Osteoblast (primary cell): Measurements from ENCODE around the gene HEPHL1. TPM values are rescaled to one million over a fixed set of nuclear protein-coding genes. Genes with fewer than 3 reads are reported as not detected.

Source experiments
- DNase-seq: peaks from one replicate; pipeline ENCODE4 v3.0.0; 2011; ENCODE audit warnings: low spot score, mixed read lengths; ENCODE audit not compliant: insufficient read length; ENCODE audit errors: missing footprints
- H2AFZ ChIP-seq: 2 replicates; pipeline ENCODE4 v1.6.0; 2011; ENCODE audit warnings: mild to moderate bottlenecking, low read length
- H3K27ac ChIP-seq: 2 replicates; pipeline ENCODE4 v1.5.1; 2011; ENCODE audit warnings: mild to moderate bottlenecking, low read depth, low read length, moderate library complexity
- H3K27me3 ChIP-seq: 2 replicates; pipeline ENCODE4 v1.6.0; 2012; ENCODE audit warnings: mild to moderate bottlenecking, control low read depth, inconsistent platforms, low read length, moderate library complexity; ENCODE audit not compliant: insufficient read depth
- H3K36me3 ChIP-seq: 2 replicates; pipeline ENCODE4 v1.5.1; 2011; ENCODE audit warnings: mild to moderate bottlenecking, low read length, control low read depth, moderate library complexity; ENCODE audit not compliant: insufficient read depth
- H3K4me1 ChIP-seq: 2 replicates; pipeline ENCODE4 v1.5.1; 2011; ENCODE audit warnings: mild to moderate bottlenecking, low read length, control low read depth, moderate library complexity; ENCODE audit not compliant: insufficient read depth
- H3K4me2 ChIP-seq: 2 replicates; pipeline ENCODE4 v1.6.0; 2011; ENCODE audit warnings: mild to moderate bottlenecking, low read length; ENCODE audit not compliant: insufficient read depth
- H3K4me3 ChIP-seq: fragments of 200-600 bp; sonication (generic); 3 replicates; pipeline ENCODE4 v1.5.1; 2012; ENCODE audit warnings: mild to moderate bottlenecking, low read length, inconsistent platforms; ENCODE audit not compliant: insufficient read depth
- H3K79me2 ChIP-seq: 2 replicates; pipeline ENCODE4 v1.6.0; 2012; ENCODE audit warnings: mild to moderate bottlenecking, low read length, control low read depth, inconsistent platforms; ENCODE audit not compliant: insufficient read depth
- H3K9me3 ChIP-seq: 2 replicates; pipeline ENCODE4 v1.5.1; 2011; ENCODE audit warnings: low read depth, low read length, control low read depth
- H4K20me1 ChIP-seq: 2 replicates; pipeline ENCODE4 v1.6.0; 2012; ENCODE audit warnings: mild to moderate bottlenecking, low read length, control low read depth; ENCODE audit not compliant: insufficient read depth
- total RNA-seq: library from RNA; depleted of rRNA; stranded (reverse); fragments of >200 nt; gene quantifications from 2 replicates; pipeline ENCODE4 v1.2.3, GENCODE V29; 2012
- TF ChIP-seq, protein P1 (sequence below): IDR thresholded peaks from 2 replicates; pipeline ENCODE4 v1.5.1; 2011; ENCODE audit warnings: mild to moderate bottlenecking, low read depth, low read length, moderate library complexity; ENCODE audit errors: extremely low read depth

The HEPHL1 gene
- total RNA-seq, 1 donor, result not detected

DNA sequence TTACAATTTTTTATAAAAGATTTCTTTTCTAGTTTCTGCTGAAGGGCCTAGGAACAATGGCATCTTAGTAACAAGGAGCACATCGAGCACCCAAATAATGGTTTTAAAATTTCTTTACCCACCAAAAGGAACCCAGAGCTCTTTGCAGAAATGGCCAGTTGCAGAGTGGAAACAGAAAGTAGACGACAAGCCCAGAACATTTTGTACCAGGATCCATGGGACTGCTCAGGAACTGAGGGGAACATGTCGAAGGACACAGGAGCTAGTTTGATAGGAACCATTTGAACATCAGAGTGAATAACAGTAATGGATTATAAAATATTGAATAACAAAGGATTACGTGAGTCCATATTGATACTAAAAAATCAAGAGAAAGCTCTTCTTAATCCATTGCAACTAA is 124.8 kb downstream of the HEPHL1 start:
- no peak overlapping the region for H3K27ac ChIP-seq
- no peaks in the 10 kb centered on the region for H3K36me3 ChIP-seq
- no peak overlapping the region for H2AFZ ChIP-seq
- H3K4me1 ChIP-seq, result peaks cover 13% of the 10 kb centered on the region
- H3K4me2 ChIP-seq, result no peak overlapping the region
- DNase-seq, result no peak
- no peak overlapping the region for H3K4me3 ChIP-seq
- peaks cover 75% of the 10 kb centered on the region for H3K79me2 ChIP-seq
- TF ChIP-seq, protein P1, sequence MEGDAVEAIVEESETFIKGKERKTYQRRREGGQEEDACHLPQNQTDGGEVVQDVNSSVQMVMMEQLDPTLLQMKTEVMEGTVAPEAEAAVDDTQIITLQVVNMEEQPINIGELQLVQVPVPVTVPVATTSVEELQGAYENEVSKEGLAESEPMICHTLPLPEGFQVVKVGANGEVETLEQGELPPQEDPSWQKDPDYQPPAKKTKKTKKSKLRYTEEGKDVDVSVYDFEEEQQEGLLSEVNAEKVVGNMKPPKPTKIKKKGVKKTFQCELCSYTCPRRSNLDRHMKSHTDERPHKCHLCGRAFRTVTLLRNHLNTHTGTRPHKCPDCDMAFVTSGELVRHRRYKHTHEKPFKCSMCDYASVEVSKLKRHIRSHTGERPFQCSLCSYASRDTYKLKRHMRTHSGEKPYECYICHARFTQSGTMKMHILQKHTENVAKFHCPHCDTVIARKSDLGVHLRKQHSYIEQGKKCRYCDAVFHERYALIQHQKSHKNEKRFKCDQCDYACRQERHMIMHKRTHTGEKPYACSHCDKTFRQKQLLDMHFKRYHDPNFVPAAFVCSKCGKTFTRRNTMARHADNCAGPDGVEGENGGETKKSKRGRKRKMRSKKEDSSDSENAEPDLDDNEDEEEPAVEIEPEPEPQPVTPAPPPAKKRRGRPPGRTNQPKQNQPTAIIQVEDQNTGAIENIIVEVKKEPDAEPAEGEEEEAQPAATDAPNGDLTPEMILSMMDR, result no peak
- H3K27me3 ChIP-seq, result no peaks in the 10 kb centered on the region
- peaks cover 61% of the 10 kb centered on the region for H4K20me1 ChIP-seq
- no peaks in the 10 kb centered on the region for H3K9me3 ChIP-seq

DNA sequence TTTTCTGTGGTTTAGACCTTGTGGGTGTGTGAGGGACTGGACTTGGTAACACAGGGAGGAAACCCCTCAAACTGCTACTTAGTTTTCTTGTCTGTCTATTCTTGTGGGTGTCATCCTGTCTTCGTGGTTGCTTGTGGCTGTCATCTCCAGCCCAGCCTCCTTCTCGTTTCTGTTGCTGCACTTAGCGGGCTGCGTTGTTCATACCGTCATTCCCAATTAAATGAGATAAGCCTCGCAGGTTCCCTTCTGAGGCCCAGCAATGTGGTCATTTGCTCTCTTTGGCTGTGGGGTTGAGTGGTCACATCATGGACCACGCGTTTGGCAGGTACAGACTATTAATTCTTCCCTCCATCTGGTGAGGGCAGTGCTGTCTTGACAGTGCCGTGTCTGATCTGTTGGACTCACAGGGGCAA is 126.3 kb downstream of the HEPHL1 start:
- peaks cover 67% of the 10 kb centered on the region for H4K20me1 ChIP-seq
- no peaks in the 10 kb centered on the region for H3K27me3 ChIP-seq
- no peak overlapping the region for H3K4me2 ChIP-seq
- no peak for DNase-seq
- no peaks in the 10 kb centered on the region for H3K9me3 ChIP-seq
- H3K79me2 ChIP-seq, result peaks cover 73% of the 10 kb centered on the region
- TF ChIP-seq, protein P1, result no peak
- H2AFZ ChIP-seq, result no peak overlapping the region
- H3K36me3 ChIP-seq, result no peaks in the 10 kb centered on the region
- no peak overlapping the region for H3K27ac ChIP-seq
- H3K4me3 ChIP-seq, result no peak overlapping the region
- H3K4me1 ChIP-seq, result peaks cover 28% of the 10 kb centered on the region

DNA sequence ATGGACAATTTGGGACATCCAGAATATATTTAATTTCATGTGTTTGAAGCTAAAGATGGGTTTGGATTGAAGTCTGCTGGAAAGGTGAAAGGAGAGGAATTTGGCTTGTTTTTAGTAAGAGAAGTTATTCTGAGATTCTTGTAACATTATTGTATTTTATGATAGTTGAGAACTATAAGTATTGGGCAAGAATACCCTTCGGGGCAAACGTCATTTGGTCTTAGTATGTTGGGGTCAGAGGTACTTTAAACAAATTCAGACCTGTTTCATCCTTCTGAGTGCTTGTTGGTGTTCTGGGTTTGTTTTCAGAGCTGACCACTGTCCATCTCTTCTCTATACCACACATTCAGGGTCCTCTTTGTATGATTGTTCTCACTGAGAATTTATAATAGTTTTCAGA is 127.0 kb downstream of the HEPHL1 start:
- H3K27me3 ChIP-seq, result no peaks in the 10 kb centered on the region
- no peak overlapping the region for H2AFZ ChIP-seq
- peaks cover 72% of the 10 kb centered on the region for H4K20me1 ChIP-seq
- H3K36me3 ChIP-seq, result no peaks in the 10 kb centered on the region
- TF ChIP-seq, protein P1, result no peak
- H3K9me3 ChIP-seq, result no peaks in the 10 kb centered on the region
- peaks cover 73% of the 10 kb centered on the region for H3K79me2 ChIP-seq
- H3K27ac ChIP-seq, result no peak overlapping the region
- no peak for DNase-seq
- peaks cover 32% of the 10 kb centered on the region for H3K4me1 ChIP-seq
- H3K4me2 ChIP-seq, result no peak overlapping the region
- no peak overlapping the region for H3K4me3 ChIP-seq

DNA sequence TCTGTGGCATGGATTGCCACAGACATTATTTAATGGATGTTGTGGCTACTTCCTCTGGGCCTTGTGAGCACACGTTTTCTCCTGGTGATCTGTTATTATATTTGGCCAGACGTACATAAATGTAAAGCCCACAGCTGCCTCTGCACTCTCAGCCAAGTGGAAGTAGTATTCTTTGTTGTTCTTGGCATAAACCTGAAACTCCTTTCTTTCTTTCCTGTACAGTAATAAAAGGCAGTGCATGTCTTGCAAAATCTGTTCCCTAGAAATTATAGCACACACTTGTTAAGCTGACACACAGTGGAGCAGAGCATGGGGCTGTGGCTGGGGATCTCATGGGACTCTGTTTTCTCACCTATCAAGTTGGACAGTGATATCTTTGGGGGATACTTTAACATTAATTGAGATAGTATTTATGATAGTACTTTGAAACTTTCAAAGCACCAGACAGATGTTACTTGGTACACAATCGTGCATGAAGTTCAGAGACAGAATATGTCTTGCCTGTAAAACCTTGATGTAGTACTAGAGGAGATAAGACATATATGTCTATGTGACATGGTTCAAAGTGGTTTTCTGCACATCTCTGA is 128.4 kb downstream of the HEPHL1 start:
- H3K79me2 ChIP-seq, result peaks cover 71% of the 10 kb centered on the region
- no peak overlapping the region for H3K4me2 ChIP-seq
- H3K27me3 ChIP-seq, result no peaks in the 10 kb centered on the region
- H4K20me1 ChIP-seq, result peaks cover 72% of the 10 kb centered on the region
- H2AFZ ChIP-seq, result no peak overlapping the region
- H3K4me3 ChIP-seq, result no peak overlapping the region
- H3K27ac ChIP-seq, result no peak overlapping the region
- no peak for DNase-seq
- no peaks in the 10 kb centered on the region for H3K9me3 ChIP-seq
- no peaks in the 10 kb centered on the region for H3K36me3 ChIP-seq
- peaks cover 32% of the 10 kb centered on the region for H3K4me1 ChIP-seq
- TF ChIP-seq, protein P1, result no peak
